A673 (cell line): ENCODE data around the gene DIS3L2.

Experiments used
- CTCF ChIP-seq: fragments of 300-800, 200-600 bp; sonication (generic); conservative IDR thresholded peaks from 2 replicates; pipeline ENCODE4 v1.5.1; 2017; ENCODE audit warnings: low read depth, mild to moderate bottlenecking, antibody characterized with exemption, low read length, moderate library complexity, mixed read lengths
- EZH2 ChIP-seq: fragments of 200-600 bp; sonication (generic); IDR thresholded peaks from 2 replicates; pipeline ENCODE4 v1.6.1; 2017; ENCODE audit warnings: borderline replicate concordance, low read depth, mild to moderate bottlenecking, mixed read lengths, antibody characterized with exemption, low read length; ENCODE audit not compliant: poor library complexity, severe bottlenecking

- no peak for TF ChIP-seq CTCF
- no peak for TF ChIP-seq EZH2
These were observed 176.9 kb downstream of the DIS3L2 start for GRCh38 chr2:232138441-232138840.
